ENCODE results near the gene SMOC1.
"Not testable (repeated sequence)": the region's sequence is repeated elsewhere in the genome, so short reads cannot be mapped to it uniquely, and the experiment has no call there.

Gene SMOC1

GRCh38 chr14:69901113-69901951 lies 22.1 kb downstream of the SMOC1 start:
- no peak for DNase-seq (ENCODE audit: low read depth in 3 of 3)

GRCh38 chr14:69903046-69903445 lies 23.8 kb downstream of the SMOC1 start:
- DNase-seq (ENCODE audit: low read depth in 3 of 3): not testable (repeated sequence)

- DNase-seq (ENCODE audit: low read depth in 3 of 3): no peak
Measured at GRCh38 chr14:69904246-69904645, 25.0 kb downstream of the SMOC1 start.

GRCh38 chr14:69906201-69906600 lies 27.0 kb downstream of the SMOC1 start:
- DNase-seq (ENCODE audit: low read depth in 3 of 3): no peak

GRCh38 chr14:69909826-69910550 lies 30.8 kb downstream of the SMOC1 start:
- no peak for DNase-seq (ENCODE audit: low read depth in 3 of 3)

- no peak for DNase-seq (ENCODE audit: low read depth in 3 of 3)
Measured at GRCh38 chr14:69910871-69911270, 31.7 kb downstream of the SMOC1 start.

GRCh38 chr14:69913686-69914085 lies 34.5 kb downstream of the SMOC1 start:
- no peak for DNase-seq (ENCODE audit: low read depth in 3 of 3)

- no peak for DNase-seq (ENCODE audit: low read depth in 3 of 3)
Measured at GRCh38 chr14:69916396-69916795, 37.2 kb downstream of the SMOC1 start.

- DNase-seq (ENCODE audit: low read depth in 3 of 3): no peak
Measured at GRCh38 chr14:69917287-69917686, 38.1 kb downstream of the SMOC1 start.

GRCh38 chr14:69919815-69920214 lies 40.6 kb downstream of the SMOC1 start:
- no peak for DNase-seq (ENCODE audit: low read depth in 3 of 3)

GRCh38 chr14:69921052-69921451 lies 41.8 kb downstream of the SMOC1 start:
- DNase-seq (ENCODE audit: low read depth in 3 of 3): no peak

- DNase-seq (ENCODE audit: low read depth in 3 of 3): no peak
Measured at GRCh38 chr14:69922198-69922597, 43.0 kb downstream of the SMOC1 start.

- no peak for DNase-seq (ENCODE audit: low read depth in 3 of 3)
Measured at GRCh38 chr14:69924201-69924600, 45.0 kb downstream of the SMOC1 start.

GRCh38 chr14:69928111-69928523 lies 48.9 kb downstream of the SMOC1 start:
- DNase-seq (ENCODE audit: low read depth in 3 of 3): no peak

GRCh38 chr14:69930780-69931379 lies 51.7 kb downstream of the SMOC1 start:
- no peak for DNase-seq (ENCODE audit: low read depth in 3 of 3)

- DNase-seq (ENCODE audit: low read depth in 3 of 3): no peak
Measured at GRCh38 chr14:69931960-69932359, 52.7 kb downstream of the SMOC1 start.

- no peak for DNase-seq (ENCODE audit: low read depth in 3 of 3)
Measured at GRCh38 chr14:69932391-69932790, 53.2 kb downstream of the SMOC1 start.

GRCh38 chr14:69933623-69934275 lies 54.5 kb downstream of the SMOC1 start:
- DNase-seq (ENCODE audit: low read depth in 3 of 3): no peak

GRCh38 chr14:69937367-69938081 lies 58.3 kb downstream of the SMOC1 start:
- DNase-seq (ENCODE audit: low read depth in 3 of 3): no peak

- no peak for DNase-seq (ENCODE audit: low read depth in 3 of 3)
Measured at GRCh38 chr14:69938751-69939150, 59.5 kb downstream of the SMOC1 start.
